ENCODE results near the gene MEIS2. TPM values are rescaled to one million over a fixed set of nuclear protein-coding genes. Genes with fewer than 3 reads are reported as not detected.

MEIS2 gene
- total RNA-seq, 1 donor from 2014 or later: 35.6 TPM

GRCh38 chr15:37019479-37020433 is 80.6 kb downstream of the MEIS2 start:
- Histone ChIP-seq H3K9ac (ENCODE audit: low read length) (peak overlapping the region; percentile 31), H3K79me2 (ENCODE audit: insufficient read depth, low read length) (peaks cover 24% of the 10 kb centered on the region), H3K9me3 (ENCODE audit: insufficient read depth, low read depth, low read length) (no peaks in the 10 kb centered on the region), H3K4me3 (ENCODE audit: insufficient read depth, low read depth, low read length) (peak overlapping the region; percentile 11), H4K20me1 (ENCODE audit: insufficient read depth, low read length) (peaks cover 11% of the 10 kb centered on the region), H3K27ac (ENCODE audit: low read depth, low read length) (peak overlapping the region; percentile 59), H3K27me3 (ENCODE audit: insufficient read depth, low read length) (no peaks in the 10 kb centered on the region), H2AFZ (ENCODE audit: low read depth, low read length) (no peak overlapping the region), H3K4me2 (ENCODE audit: low read length) (peak overlapping the region; percentile 76), H3K4me1 (ENCODE audit: insufficient read depth, low read length) (peaks cover 42% of the 10 kb centered on the region), H3K36me3 (ENCODE audit: insufficient read depth, low read length) (no peaks in the 10 kb centered on the region)
- no peak for TF ChIP-seq EZH2 (IDR thresholded peaks at IDR 0.05; ENCODE audit: insufficient read depth, low read length)
- TF ChIP-seq CTCF (IDR thresholded peaks at IDR 0.05; ENCODE audit: insufficient read depth, low read depth, low read length): no peak
- H3K27me3 Mint-ChIP-seq (ENCODE audit: low read depth, unreplicated experiment): no peaks in the 10 kb centered on the region
- peaks cover 12% of the 10 kb centered on the region for H3K36me3 Mint-ChIP-seq (ENCODE audit: low read depth, unreplicated experiment)
- DNase-seq (ENCODE audit: low read depth) (peak; percentile 90), FAIRE-seq (peak; percentile 50)
- peak overlapping the region; percentile 24 for H3K27ac Mint-ChIP-seq (ENCODE audit: unreplicated experiment)
- H3K4me3 Mint-ChIP-seq (ENCODE audit: unreplicated experiment): no peak overlapping the region
- peaks cover 2% of the 10 kb centered on the region for H3K4me1 Mint-ChIP-seq (ENCODE audit: low read depth, unreplicated experiment)
- no peaks in the 10 kb centered on the region for H3K9me3 Mint-ChIP-seq (ENCODE audit: unreplicated experiment)

GRCh38 chr15:37017031-37017625 is 83.2 kb downstream of the MEIS2 start:
- H3K4me2 ChIP-seq (ENCODE audit: low read length): no peak overlapping the region
- H3K4me3 ChIP-seq (ENCODE audit: insufficient read depth, low read depth, low read length): no peak overlapping the region
- no peak overlapping the region for H3K4me3 Mint-ChIP-seq (ENCODE audit: unreplicated experiment)
- no peaks in the 10 kb centered on the region for H3K27me3 ChIP-seq (ENCODE audit: insufficient read depth, low read length)
- no peaks in the 10 kb centered on the region for H3K27me3 Mint-ChIP-seq (ENCODE audit: low read depth, unreplicated experiment)
- H3K9ac ChIP-seq (ENCODE audit: low read length): no peak overlapping the region
- no peaks in the 10 kb centered on the region for H3K9me3 ChIP-seq (ENCODE audit: insufficient read depth, low read depth, low read length)
- no peak for FAIRE-seq
- H3K4me1 ChIP-seq (ENCODE audit: insufficient read depth, low read length): peaks cover 47% of the 10 kb centered on the region
- H3K27ac Mint-ChIP-seq (ENCODE audit: unreplicated experiment): no peak overlapping the region
- peaks cover 2% of the 10 kb centered on the region for H3K36me3 Mint-ChIP-seq (ENCODE audit: low read depth, unreplicated experiment)
- peaks cover 42% of the 10 kb centered on the region for H3K79me2 ChIP-seq (ENCODE audit: insufficient read depth, low read length)
- peaks cover 3% of the 10 kb centered on the region for H3K36me3 ChIP-seq (ENCODE audit: insufficient read depth, low read length)
- TF ChIP-seq CTCF (IDR thresholded peaks at IDR 0.05; ENCODE audit: insufficient read depth, low read depth, low read length) (no peak), EZH2 (IDR thresholded peaks at IDR 0.05; ENCODE audit: insufficient read depth, low read length) (no peak)
- H2AFZ ChIP-seq (ENCODE audit: low read depth, low read length): no peak overlapping the region
- DNase-seq (ENCODE audit: low read depth): no peak
- H3K9me3 Mint-ChIP-seq (ENCODE audit: unreplicated experiment): no peaks in the 10 kb centered on the region
- H4K20me1 ChIP-seq (ENCODE audit: insufficient read depth, low read length): peaks cover 18% of the 10 kb centered on the region
- no peak overlapping the region for H3K27ac ChIP-seq (ENCODE audit: low read depth, low read length)
- peaks cover 6% of the 10 kb centered on the region for H3K4me1 Mint-ChIP-seq (ENCODE audit: low read depth, unreplicated experiment)

All from astrocyte (in vitro differentiated cells and primary cell).